Muscle layer of colon (tissue), 2 donors: ENCODE measurements around the gene PAMR1.

Source experiments
- H3K27ac ChIP-seq: one replicate; pipeline ENCODE4 v1.7.0; 2013; ENCODE audit warnings: low read depth, mild to moderate bottlenecking, low read length, moderate library complexity
- H3K27me3 ChIP-seq, 2 donors: one replicate each; pipeline ENCODE4 v1.7.0; 2013; ENCODE audit warnings: low read length in 2 of 2, mild to moderate bottlenecking in 2 of 2; ENCODE audit not compliant: insufficient read depth in 2 of 2, control insufficient read depth in 1 of 2
- H3K36me3 ChIP-seq: one replicate; pipeline ENCODE4 v1.7.0; 2013; ENCODE audit warnings: mild to moderate bottlenecking, low read length; ENCODE audit not compliant: insufficient read depth
- H3K4me1 ChIP-seq: one replicate; pipeline ENCODE4 v1.7.0; 2013; ENCODE audit warnings: mild to moderate bottlenecking, low read length; ENCODE audit not compliant: insufficient read depth
- H3K4me3 ChIP-seq, 2 donors: one replicate each; pipeline ENCODE4 v1.7.0; 2013; ENCODE audit warnings: low read length in 2 of 2, low read depth in 1 of 2, mild to moderate bottlenecking in 1 of 2, moderate library complexity in 1 of 2
- H3K9ac ChIP-seq: one replicate; pipeline ENCODE4 v1.7.0; 2013; ENCODE audit warnings: low read length
- H3K9me3 ChIP-seq: one replicate; pipeline ENCODE4 v1.7.0; 2013; ENCODE audit warnings: mild to moderate bottlenecking, low read length
- donor health status: abdominal sarcoma.
- donor health status: Adenocarcinoma of cecum.

The PAMR1 gene

DNA sequence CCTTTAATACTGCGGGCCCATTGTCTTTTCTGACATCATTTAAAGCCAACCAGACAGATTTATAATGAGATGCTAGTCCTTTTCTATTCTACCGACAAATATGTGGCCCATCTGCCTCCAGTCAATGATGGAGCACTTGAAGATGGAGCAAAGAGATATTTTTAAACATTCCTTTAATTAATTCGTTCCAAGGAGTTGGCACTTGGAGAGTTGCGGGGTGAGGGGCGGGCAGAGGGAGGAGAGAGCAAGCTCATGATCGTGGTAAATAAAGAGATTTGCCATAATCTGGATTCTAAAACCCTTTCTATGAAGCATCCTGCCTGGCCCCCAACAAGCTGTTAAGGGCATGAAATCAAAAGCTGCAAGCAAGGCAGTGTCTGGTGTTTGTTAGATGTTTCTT, 111.1 kb downstream of the PAMR1 start:
- H3K9me3 ChIP-seq, result no peaks in the 10 kb centered on the region
- H3K4me3 ChIP-seq, result no peak overlapping the region
- peaks cover 18 to 21% of the 10 kb centered on the region in 2 donors for H3K27me3 ChIP-seq
- H3K36me3 ChIP-seq, result no peaks in the 10 kb centered on the region
- no peak overlapping the region for H3K27ac ChIP-seq
- no peaks in the 10 kb centered on the region for H3K4me1 ChIP-seq
- H3K9ac ChIP-seq, result no peak overlapping the region

GRCh38 chr11:35413598-35413997, 111.8 kb downstream of the PAMR1 start:
- Histone ChIP-seq H3K4me3 (no peak overlapping the region), H3K4me1 (no peaks in the 10 kb centered on the region), H3K36me3 (no peaks in the 10 kb centered on the region), H3K27ac (no peak overlapping the region), H3K9ac (no peak overlapping the region), H3K9me3 (no peaks in the 10 kb centered on the region), H3K27me3 (peaks cover 11 to 21% of the 10 kb centered on the region in 2 donors)

GRCh38 chr11:35412285-35412684, 113.1 kb downstream of the PAMR1 start:
- H3K4me3 ChIP-seq, result no peak overlapping the region
- H3K27ac ChIP-seq, result no peak overlapping the region
- H3K36me3 ChIP-seq, result no peaks in the 10 kb centered on the region
- H3K9ac ChIP-seq, result no peak overlapping the region
- H3K9me3 ChIP-seq, result no peaks in the 10 kb centered on the region
- no peaks in the 10 kb centered on the region for H3K4me1 ChIP-seq
- H3K27me3 ChIP-seq, result peaks cover 0 to 13% of the 10 kb centered on the region in 2 donors

- H3K9me3 ChIP-seq, result no peaks in the 10 kb centered on the region
- H3K27me3 ChIP-seq, result no peaks in the 10 kb centered on the region
- no peaks in the 10 kb centered on the region for H3K36me3 ChIP-seq
- no peak overlapping the region for H3K9ac ChIP-seq
- no peak overlapping the region for H3K27ac ChIP-seq
- no peak overlapping the region for H3K4me3 ChIP-seq
- H3K4me1 ChIP-seq, result no peaks in the 10 kb centered on the region
These were observed 118.4 kb downstream of the PAMR1 start for GRCh38 chr11:35407041-35407440.

GRCh38 chr11:35404388-35404775, 121.0 kb downstream of the PAMR1 start:
- Histone ChIP-seq H3K9me3 (no peaks in the 10 kb centered on the region), H3K9ac (no peak overlapping the region), H3K4me3 (no peak overlapping the region), H3K27me3 (no peaks in the 10 kb centered on the region), H3K27ac (no peak overlapping the region), H3K4me1 (no peaks in the 10 kb centered on the region), H3K36me3 (no peaks in the 10 kb centered on the region)

GRCh38 chr11:35403765-35404387, 121.5 kb downstream of the PAMR1 start:
- no peaks in the 10 kb centered on the region for H3K4me1 ChIP-seq
- no peaks in the 10 kb centered on the region for H3K36me3 ChIP-seq
- H3K9me3 ChIP-seq, result no peaks in the 10 kb centered on the region
- no peak overlapping the region for H3K4me3 ChIP-seq
- H3K27ac ChIP-seq, result no peak overlapping the region
- H3K9ac ChIP-seq, result no peak overlapping the region
- no peaks in the 10 kb centered on the region for H3K27me3 ChIP-seq

GRCh38 chr11:35402751-35403660, 122.4 kb downstream of the PAMR1 start:
- H3K9me3 ChIP-seq, result no peaks in the 10 kb centered on the region
- no peaks in the 10 kb centered on the region for H3K27me3 ChIP-seq
- H3K36me3 ChIP-seq, result no peaks in the 10 kb centered on the region
- H3K9ac ChIP-seq, result no peak overlapping the region
- H3K4me3 ChIP-seq, result no peak overlapping the region
- H3K4me1 ChIP-seq, result no peaks in the 10 kb centered on the region
- H3K27ac ChIP-seq, result no peak overlapping the region

GRCh38 chr11:35398881-35399280, 126.5 kb downstream of the PAMR1 start:
- no peaks in the 10 kb centered on the region for H3K27me3 ChIP-seq
- H3K9me3 ChIP-seq, result no peaks in the 10 kb centered on the region
- H3K4me1 ChIP-seq, result no peaks in the 10 kb centered on the region
- H3K36me3 ChIP-seq, result no peaks in the 10 kb centered on the region
- H3K9ac ChIP-seq, result no peak overlapping the region
- no peak overlapping the region for H3K27ac ChIP-seq
- H3K4me3 ChIP-seq, result no peak overlapping the region

GRCh38 chr11:35394941-35395340, 130.5 kb downstream of the PAMR1 start:
- Histone ChIP-seq H3K9ac (no peak overlapping the region), H3K27ac (no peak overlapping the region), H3K27me3 (no peaks in the 10 kb centered on the region), H3K9me3 (no peaks in the 10 kb centered on the region), H3K4me1 (peaks cover 7% of the 10 kb centered on the region), H3K36me3 (no peaks in the 10 kb centered on the region), H3K4me3 (no peak overlapping the region)

DNA sequence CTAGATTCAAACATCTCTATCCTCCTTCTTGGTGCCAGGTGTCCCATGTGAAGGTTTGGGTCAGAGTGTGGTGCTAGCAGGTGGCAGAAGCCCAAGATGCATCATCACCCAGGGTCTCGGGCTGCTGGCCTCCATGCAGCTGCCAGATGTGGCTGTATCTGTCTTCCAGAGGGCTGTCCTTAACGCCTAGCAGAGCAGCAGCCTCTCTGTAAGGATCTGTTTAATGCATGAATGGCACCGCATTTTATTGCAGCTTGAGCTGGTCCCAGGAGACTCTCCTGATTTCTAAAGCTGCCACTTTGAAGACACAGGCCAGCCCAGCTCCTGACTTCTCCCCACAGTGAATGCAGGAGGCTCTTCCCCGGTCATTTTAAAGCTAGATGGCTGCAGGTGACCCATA, 132.3 kb downstream of the PAMR1 start:
- H3K4me1 ChIP-seq, result peaks cover 7% of the 10 kb centered on the region
- no peak overlapping the region for H3K27ac ChIP-seq
- H3K4me3 ChIP-seq, result no peak overlapping the region
- no peaks in the 10 kb centered on the region for H3K9me3 ChIP-seq
- H3K27me3 ChIP-seq, result no peaks in the 10 kb centered on the region
- H3K9ac ChIP-seq, result no peak overlapping the region
- H3K36me3 ChIP-seq, result no peaks in the 10 kb centered on the region

- H3K9ac ChIP-seq, result no peak overlapping the region
These were observed 133.3 kb downstream of the PAMR1 start for GRCh38 chr11:35391922-35392688.

More at GRCh38 chr11:35391922-35392688, 133.3 kb downstream of the PAMR1 start:
- Histone ChIP-seq H3K4me1 (peaks cover 7% of the 10 kb centered on the region), H3K27ac (no peak overlapping the region), H3K27me3 (no peaks in the 10 kb centered on the region), H3K4me3 (peak overlapping the region; percentile 21 to 32), H3K36me3 (no peaks in the 10 kb centered on the region), H3K9me3 (no peaks in the 10 kb centered on the region)
